ENCODE results near the gene LST1.

The LST1 gene

GRCh38 chr6:31621320-31621939, 35.4 kb downstream of the LST1 start:
- DNase-seq, result no peak

GRCh38 chr6:31621991-31622390, 35.9 kb downstream of the LST1 start:
- DNase-seq, result no peak

- DNase-seq, result no peak
Measured at GRCh38 chr6:31622684-31623091, 36.6 kb downstream of the LST1 start.

GRCh38 chr6:31624070-31624469, 38.0 kb downstream of the LST1 start:
- no peak for DNase-seq

- no peak for DNase-seq
Measured at GRCh38 chr6:31626952-31627351, 40.9 kb downstream of the LST1 start.

- DNase-seq, result no peak
Measured at GRCh38 chr6:31627690-31628287, 41.7 kb downstream of the LST1 start.

- DNase-seq, result no peak
Measured at GRCh38 chr6:31629014-31629413, 42.9 kb downstream of the LST1 start.

GRCh38 chr6:31630177-31630934, 44.3 kb downstream of the LST1 start:
- DNase-seq, result no peak

- no peak for DNase-seq
Measured at GRCh38 chr6:31631209-31631608, 45.1 kb downstream of the LST1 start.

GRCh38 chr6:31631681-31632278, 45.7 kb downstream of the LST1 start:
- DNase-seq, result no peak

GRCh38 chr6:31632279-31632946, 46.3 kb downstream of the LST1 start:
- DNase-seq, result no peak

GRCh38 chr6:31633447-31633846, 47.4 kb downstream of the LST1 start:
- DNase-seq, result no peak

GRCh38 chr6:31634131-31634530, 48.1 kb downstream of the LST1 start:
- no peak for DNase-seq

- DNase-seq, result no peak
Measured at GRCh38 chr6:31634969-31635575, 49.0 kb downstream of the LST1 start.

- DNase-seq, result no peak
Measured at GRCh38 chr6:31636698-31637596, 50.9 kb downstream of the LST1 start.
